Measurements from ENCODE around the gene PARD3B. TPM values are rescaled to one million over a fixed set of nuclear protein-coding genes. Genes with fewer than 3 reads are reported as not detected.

PARD3B gene
- total RNA-seq: 9.3 TPM

- ATAC-seq: peak; percentile 94
- peak; percentile 76 for DNase-seq (ENCODE audit: low spot score)
Measured at GRCh38 chr2:204544961-204545860, at the start of gene PARD3B. PARD3B (plus strand) TSS chr2:204545475; CDS start chr2:204546000, 525 bp downstream.

- ATAC-seq: no peak
- DNase-seq (ENCODE audit: low spot score): no peak
Measured at GRCh38 chr2:204496779-204497178, 48.5 kb upstream of the PARD3B start.

- ATAC-seq (no peak), DNase-seq (ENCODE audit: low spot score) (no peak)
Measured at GRCh38 chr2:204497855-204498254, 47.4 kb upstream of the PARD3B start.

- no peak for ATAC-seq
- no peak for DNase-seq (ENCODE audit: low spot score)
Measured at GRCh38 chr2:204498291-204498690, 47.0 kb upstream of the PARD3B start.

GRCh38 chr2:204503869-204504268 lies 41.4 kb upstream of the PARD3B start:
- ATAC-seq (no peak), DNase-seq (ENCODE audit: low spot score) (no peak)

- no peak for ATAC-seq
Measured at GRCh38 chr2:204504594-204504993, 40.7 kb upstream of the PARD3B start.

GRCh38 chr2:204505488-204505887 lies 39.8 kb upstream of the PARD3B start:
- DNase-seq (ENCODE audit: low spot score): no peak
- no peak for ATAC-seq

More at GRCh38 chr2:204504594-204504993, 40.7 kb upstream of the PARD3B start:
- DNase-seq (ENCODE audit: low spot score): no peak

- no peak for DNase-seq (ENCODE audit: low spot score)
- ATAC-seq: no peak
Measured at GRCh38 chr2:204505946-204506345, 39.3 kb upstream of the PARD3B start.

GRCh38 chr2:204507636-204508035 lies 37.6 kb upstream of the PARD3B start:
- ATAC-seq (no peak), DNase-seq (ENCODE audit: low spot score) (no peak)

- ATAC-seq (no peak), DNase-seq (ENCODE audit: low spot score) (no peak)
Measured at GRCh38 chr2:204510709-204511420, 34.4 kb upstream of the PARD3B start.

GRCh38 chr2:204514439-204514838 lies 30.8 kb upstream of the PARD3B start:
- DNase-seq (ENCODE audit: low spot score): no peak
- no peak for ATAC-seq

GRCh38 chr2:204515416-204515815 lies 29.9 kb upstream of the PARD3B start:
- ATAC-seq (no peak), DNase-seq (ENCODE audit: low spot score) (no peak)

- DNase-seq (ENCODE audit: low spot score): no peak
- ATAC-seq: no peak
Measured at GRCh38 chr2:204517154-204517553, 28.1 kb upstream of the PARD3B start.

GRCh38 chr2:204529795-204530463 lies 15.3 kb upstream of the PARD3B start:
- DNase-seq (ENCODE audit: low spot score) (no peak), ATAC-seq (peak; percentile 49)

- ATAC-seq: no peak
Measured at GRCh38 chr2:204530464-204530805, 14.8 kb upstream of the PARD3B start.

GRCh38 chr2:204533629-204534370 lies 11.5 kb upstream of the PARD3B start:
- DNase-seq (ENCODE audit: low spot score) (no peak), ATAC-seq (peak; percentile 86)

More at GRCh38 chr2:204530464-204530805, 14.8 kb upstream of the PARD3B start:
- DNase-seq (ENCODE audit: low spot score): no peak

GRCh38 chr2:204535356-204535755 lies 9.9 kb upstream of the PARD3B start:
- ATAC-seq (no peak), DNase-seq (ENCODE audit: low spot score) (no peak)

GRCh38 chr2:204535764-204536163 lies 9.5 kb upstream of the PARD3B start:
- ATAC-seq (no peak), DNase-seq (ENCODE audit: low spot score) (no peak)

- DNase-seq (ENCODE audit: low spot score) (no peak), ATAC-seq (peak; percentile 25)
Measured at GRCh38 chr2:204538182-204539018, 6.9 kb upstream of the PARD3B start.

GRCh38 chr2:204539019-204539385 lies 6.3 kb upstream of the PARD3B start:
- DNase-seq (ENCODE audit: low spot score): no peak
- no peak for ATAC-seq

Measured in left lobe of liver (tissue), 2 donors.